GM21526 (cell line): Measurements from ENCODE around the gene SIGLEC14.
"Not testable (repeated sequence)": the region's sequence is repeated elsewhere in the genome, so short reads cannot be mapped to it uniquely, and the experiment has no call there.

Experiments used
- ATAC-seq: cut with Tn5 transposase; IDR thresholded peaks from one replicate; pipeline ENCODE4 v1.9.1; 2021; ENCODE audit warnings: moderate library complexity; ENCODE audit not compliant: unreplicated experiment, low FRiP score

Gene SIGLEC14

DNA sequence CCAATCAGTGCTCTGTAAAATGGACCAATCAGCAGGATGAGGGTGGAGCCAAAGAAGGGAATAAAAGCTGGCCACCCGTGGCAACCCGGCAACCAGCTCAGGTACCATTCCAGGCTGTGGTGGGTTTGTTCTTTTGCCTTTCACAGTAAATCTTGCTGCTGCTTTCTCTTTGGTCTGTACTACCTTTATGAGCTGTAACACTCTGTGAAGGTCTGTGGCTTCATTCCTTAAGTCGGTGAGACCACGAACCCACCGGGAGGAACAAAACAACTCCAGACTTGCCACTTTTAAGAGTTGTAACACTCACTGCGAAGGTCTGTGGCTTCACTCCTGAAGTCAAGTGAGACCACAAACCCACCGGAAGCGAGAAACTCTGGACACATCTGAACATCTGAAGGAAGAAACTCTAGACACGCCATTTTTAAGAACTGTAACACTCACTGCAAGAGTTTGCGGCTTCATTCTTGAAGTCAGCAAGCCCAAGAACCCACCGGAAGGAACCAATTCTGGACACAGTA is 30.0 kb upstream of the SIGLEC14 start:
- no peak for ATAC-seq

DNA sequence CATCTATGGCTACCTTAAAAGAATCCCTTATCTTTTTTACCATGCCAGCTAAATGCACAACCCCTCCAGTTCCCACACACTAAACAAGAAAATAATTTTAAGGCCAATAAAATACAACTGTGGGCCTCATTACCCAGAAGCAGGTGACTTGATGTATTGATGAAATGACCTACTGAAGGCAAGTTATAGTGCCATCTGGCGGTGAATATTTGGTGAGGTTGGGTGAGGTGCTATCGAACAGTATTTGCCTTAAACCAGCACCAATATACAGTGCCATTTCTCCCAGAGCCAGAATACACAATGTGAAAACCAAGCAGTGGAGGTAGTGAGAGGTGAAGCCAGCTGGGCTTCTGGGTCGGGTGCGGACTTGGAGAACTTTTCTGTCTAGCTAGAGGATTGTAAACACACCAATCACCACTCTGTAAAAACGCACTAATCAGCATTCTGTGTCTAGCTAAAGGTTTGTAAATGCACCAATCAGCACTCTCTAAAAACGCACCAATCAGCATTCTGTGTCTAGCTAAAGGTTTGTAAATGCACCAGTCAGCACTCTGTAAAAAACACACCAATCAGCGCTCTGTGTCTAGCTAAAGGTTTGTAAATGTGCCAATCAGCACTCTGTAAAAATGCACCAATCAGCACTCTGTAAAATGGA is 29.4 kb upstream of the SIGLEC14 start:
- ATAC-seq, result not testable (repeated sequence)

DNA sequence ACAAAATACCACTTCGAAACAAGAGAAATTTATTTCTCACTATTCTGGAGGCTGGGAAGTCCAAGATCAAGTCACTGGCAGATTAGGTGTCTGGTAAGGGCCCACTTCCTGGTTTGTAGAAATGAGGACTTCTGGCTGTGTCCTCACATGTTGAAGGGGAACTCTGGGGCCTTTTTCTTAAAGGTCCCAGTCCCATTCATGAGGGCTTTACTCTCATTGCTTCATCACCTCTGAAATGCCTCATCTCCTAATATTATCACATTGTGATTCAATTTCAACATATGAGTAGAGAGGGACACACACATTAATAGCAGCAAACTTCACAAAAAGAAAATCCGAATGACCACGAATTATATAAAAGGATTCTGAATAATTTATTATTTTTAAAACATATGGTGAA is 21.6 kb upstream of the SIGLEC14 start:
- no peak for ATAC-seq

DNA sequence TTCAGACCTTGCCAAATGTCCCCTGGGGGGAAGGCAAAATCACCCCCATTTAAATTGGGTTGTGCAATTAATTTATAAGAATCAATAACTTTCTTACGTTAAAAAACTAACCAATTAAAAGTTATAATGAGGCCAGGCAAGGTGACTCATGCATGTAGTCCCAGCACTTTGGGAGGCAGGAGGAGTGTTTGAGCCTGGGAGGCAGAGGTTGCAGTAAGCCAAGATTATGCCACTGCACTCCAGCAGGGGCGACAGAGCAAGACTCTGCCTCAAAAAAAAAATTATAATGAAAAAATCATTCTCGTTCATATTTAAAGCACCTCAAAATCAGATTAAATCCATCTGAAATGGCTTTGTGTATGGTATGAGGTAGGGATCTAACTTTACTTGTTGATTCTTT is 18.4 kb upstream of the SIGLEC14 start:
- ATAC-seq, result no peak

DNA sequence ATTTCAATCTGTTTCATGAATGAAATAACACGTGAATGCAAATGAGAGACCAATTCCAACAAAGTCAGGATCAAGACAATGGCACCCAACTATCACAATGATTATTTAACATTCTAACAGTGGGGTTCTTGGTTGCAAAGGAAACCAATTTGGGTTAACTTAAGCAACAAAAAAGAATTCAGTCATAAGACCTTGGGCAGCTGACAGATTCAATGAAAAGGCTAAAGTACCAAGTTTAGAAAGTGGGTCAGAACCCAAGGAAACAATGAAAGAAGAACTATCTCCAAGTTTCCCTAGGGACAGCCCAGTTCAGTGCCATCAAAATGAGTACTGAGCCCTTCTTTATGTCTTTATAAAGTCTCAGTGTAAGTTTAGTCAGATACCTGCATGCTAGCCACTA is 17.5 kb upstream of the SIGLEC14 start:
- no peak for ATAC-seq

DNA sequence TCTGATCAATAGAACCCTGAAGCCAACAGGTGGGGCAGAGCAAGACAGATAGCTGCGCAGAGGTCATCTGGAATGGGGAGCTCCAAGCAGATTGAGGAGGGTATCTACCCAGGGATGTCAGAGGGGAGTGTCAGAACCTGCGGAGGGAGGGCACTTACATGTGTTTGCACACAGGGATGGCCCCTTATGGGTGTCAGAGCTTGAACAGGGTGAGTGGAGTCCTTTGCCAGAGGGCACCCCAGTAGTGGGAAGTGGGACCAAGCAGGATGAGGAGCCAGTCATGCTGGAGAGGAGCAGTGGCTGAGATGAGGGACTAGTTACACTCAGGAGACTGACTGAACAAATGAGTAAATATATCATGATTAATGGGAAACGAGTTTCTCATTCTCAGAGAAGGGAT is 17.0 kb upstream of the SIGLEC14 start:
- ATAC-seq, result no peak

DNA sequence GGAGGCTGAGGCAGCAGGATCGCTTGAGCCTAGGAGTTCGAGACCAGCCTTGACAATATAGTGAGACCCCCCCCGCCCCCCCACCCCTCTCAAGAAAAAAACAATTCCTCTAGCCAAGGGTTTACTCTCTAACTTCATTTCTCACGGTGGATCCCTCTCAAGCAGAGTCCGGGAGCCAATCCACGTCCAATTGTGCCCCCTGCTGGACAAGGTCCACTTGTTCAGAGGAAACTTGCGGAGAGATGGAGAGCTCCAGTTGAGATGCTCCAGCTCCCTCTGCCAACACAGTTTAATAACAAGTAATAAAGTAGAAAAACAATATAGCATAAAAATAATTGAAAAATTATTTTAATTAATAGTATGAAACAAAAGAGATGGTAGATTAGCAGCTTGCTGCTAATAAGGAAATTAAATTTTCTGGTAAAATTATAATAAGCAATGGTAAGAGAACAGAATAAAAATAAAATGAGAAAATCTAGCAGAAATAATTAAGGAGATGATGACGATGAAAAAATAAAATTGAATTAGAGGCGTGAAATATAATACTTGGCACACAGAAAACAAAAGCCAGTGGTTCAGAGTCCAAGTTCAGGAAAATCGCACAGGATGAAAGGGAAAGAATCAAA is 14.5 kb upstream of the SIGLEC14 start:
- no peak for ATAC-seq

DNA sequence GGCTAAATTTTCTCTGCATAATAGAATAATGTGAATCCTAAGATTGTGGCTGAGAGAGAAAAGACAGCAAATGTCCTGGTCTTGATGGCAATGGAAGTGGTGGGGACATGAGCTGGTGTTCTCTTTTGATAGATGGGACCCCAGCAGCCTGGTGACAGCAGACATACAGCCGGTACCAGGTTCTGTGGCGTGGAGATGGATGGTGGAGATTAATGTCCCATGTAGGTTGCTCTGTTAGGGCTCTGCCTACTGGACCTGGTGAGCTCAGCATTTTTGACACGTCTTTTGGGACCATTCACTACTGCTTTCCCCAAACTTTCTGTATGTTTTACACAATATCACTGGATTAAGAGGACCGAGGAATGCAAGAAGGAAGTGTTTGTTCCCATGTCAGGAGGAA is 8.2 kb upstream of the SIGLEC14 start:
- no peak for ATAC-seq

DNA sequence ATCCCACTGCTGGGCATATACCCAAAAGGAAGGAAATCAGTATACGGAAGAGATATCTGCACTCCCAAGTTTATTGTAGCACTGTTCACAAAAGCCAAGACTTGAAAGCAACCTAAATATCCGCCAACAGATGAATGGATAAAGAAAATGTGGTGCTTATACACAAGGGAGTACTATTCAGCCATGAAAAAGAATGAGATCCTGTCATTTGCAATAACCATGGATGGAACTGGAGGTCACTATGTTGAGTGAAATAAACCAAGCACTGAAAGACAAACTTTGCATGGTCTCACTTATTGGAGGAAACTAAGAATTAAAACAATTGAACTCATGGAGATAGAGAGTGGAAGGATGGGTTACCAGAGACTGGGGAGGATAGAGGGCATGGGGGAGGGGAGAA is 6.5 kb upstream of the SIGLEC14 start:
- no peak for ATAC-seq

DNA sequence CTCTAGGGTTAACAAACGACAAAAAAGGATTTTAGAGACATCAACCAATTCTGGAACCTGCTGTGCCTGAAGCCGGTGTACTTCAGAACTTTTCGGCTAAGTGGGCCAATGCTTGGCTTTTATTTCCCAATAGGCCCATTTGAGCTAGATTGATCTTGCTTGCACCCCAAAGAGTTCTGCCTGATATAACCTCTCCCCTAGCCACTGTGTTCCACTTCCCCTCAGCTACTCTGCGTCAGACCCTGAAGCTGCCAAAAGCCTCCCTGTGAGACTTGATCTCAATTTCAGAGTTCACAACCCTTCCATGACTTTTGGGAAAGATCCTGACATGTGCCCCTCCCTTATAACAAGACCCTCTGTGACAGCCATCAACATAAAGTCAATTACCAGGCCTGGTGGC is 5.6 kb upstream of the SIGLEC14 start:
- no peak for ATAC-seq

DNA sequence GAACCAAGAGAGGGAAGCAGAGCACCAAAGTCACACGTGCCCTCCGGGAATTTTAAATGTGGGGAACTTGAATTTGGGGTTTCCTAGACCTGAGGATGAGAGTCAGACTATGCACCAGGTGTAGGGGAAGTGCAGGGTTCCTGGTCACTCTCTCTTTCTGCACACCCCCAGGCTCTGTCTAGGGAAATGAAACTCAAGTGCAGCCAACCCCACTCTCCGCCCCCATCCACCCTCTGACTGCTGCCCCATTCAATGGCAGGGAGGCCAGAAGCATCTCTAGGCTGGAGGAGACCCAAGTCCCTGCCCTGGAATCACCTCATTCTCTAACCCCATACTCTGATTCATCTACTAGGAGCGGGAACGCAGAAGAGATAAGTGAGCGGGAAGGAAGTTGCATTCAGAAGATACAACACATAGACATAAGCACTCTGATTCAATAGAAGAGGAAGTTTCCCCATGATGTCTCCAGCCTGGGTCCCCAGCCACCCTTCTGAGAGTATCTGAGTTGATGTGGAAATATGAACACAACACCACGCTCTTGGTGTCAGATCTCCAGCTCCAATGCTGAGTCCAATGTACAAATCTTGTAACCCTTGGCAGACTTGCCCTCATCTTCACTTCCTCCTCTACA is 4.7 kb upstream of the SIGLEC14 start:
- ATAC-seq, result no peak

DNA sequence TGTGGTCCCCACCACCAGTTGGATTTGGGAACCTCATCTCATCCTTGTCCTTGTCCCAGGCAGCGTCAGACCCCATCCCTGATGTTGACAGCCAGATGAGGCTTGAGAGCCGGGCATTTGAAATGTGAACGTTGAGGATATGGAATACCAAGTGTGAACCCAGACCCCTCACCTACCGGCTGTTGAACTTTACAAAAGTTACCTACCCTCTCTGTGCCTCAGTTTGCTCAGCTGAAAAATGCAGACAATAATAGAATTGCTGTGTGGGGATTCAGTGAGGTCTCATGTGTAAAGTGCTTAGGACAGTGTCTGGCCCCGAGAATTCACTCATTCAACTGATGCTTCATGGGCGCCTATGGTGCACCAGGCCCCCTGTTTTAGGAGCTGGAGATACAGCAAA is 693 bp upstream of the SIGLEC14 start:
- no peak for ATAC-seq

DNA sequence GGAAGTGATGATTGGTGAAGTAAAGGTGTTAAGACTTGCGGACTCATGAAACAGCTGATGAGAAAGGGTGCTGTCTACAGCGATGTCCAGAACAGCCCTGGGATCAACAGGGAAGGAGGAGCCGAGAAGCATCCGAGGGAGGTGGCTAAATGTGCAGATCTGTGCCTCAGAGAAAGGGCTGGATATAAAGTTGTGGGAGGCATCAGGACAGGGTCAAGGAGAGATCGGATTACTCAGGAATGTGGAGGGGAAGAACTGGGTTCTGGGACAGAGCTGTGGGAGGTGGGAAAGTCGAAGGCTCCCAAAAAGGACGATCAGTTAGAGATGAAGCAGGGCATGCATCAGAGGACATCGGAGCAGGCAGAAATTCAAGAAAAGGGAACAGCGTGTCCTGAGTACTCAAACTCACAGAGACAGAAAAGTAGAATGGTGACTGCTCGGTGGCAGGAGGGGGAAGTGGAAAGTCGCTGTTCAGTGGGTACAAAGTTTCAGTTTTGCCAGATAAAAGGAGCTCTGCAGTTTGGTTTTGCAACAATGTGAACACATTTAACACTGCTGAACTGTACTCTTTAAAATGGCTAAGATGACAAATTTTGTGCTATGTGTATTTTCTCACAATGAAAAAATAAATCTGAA is 1.9 kb downstream of the SIGLEC14 start:
- no peak for ATAC-seq

DNA sequence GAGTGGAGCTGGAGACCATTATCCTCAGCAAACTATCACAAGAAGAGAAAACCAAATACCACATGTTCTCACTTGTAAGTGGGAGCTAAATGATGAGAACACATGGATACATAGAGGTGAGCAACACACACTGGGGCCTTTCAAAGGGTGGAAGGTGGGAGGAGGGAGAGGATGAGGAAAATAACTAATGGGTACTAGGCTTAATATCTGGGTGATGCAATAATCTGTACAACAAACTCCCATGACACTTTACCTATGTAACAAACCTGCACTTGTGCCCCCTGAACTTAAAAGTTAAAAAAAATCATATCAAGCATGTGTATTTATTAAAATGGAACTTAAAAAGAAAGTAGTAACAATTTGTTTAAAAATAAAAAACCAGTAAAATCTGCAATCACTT is 5.0 kb downstream of the SIGLEC14 start:
- no peak for ATAC-seq

DNA sequence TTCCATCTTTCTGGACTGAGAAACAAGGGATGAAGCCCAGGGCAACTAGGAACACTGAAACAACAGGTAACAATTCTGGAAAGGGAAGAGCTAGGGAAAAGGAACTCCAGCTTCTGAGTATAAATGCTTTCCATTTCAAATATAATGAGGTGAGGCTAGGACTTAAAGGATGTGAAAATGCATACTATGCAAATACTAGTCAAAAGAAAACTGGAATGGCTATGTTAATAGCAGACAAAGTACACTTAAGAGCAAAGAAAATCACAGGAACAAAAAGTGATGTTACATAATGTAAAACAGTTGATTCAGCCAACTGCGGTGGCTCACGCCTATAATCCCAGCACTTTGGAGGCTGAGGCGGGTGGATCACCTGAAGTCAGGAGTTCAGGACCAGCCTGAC is 6.2 kb downstream of the SIGLEC14 start:
- ATAC-seq, result no peak

DNA sequence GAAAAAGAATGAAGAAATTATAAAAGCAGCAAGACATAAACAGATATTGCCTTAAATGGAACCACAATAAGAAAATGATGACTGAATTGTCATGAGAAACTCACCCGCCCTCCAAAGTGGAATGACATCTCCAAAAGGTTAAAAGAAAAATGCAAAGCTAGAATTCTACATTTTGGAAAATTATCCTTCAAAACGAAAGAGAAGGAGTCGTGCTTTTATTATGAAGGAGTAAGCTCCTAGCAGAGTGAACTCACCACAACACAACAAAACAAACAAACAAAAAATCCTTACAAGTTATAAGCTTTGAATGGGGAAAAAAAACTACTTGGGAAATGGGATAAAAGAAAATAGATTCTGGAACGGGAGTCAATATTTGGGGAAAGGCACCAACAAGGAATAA is 6.7 kb downstream of the SIGLEC14 start:
- ATAC-seq, result no peak

DNA sequence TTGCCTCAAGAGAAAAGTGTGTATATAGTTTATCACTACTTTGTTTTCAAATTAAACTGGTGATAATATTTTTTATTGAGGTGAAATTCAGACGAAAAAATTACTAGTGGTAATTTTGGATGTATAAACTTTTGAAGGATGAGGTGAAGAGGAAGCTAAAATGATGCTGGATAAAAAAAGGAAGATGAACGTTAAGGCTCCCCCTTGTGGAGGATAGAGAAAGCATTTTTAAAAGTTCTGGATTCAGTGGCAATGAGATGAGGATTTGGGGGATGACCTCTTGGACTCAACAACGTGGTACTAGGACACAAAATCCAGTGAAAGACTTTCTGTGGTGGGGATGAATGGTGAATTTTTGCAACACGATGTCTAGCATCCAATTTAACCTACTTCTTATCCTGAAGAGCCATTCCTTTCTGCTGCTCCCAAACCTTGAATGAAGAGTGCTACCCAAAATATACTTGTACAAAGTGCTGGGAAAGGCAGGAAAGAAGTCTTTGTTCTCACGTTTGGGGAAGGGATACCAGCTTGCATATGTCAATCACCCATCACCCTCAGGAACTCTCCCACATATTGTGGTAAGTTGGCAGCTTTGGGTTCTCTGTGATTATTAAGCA is 9.2 kb downstream of the SIGLEC14 start:
- no peak for ATAC-seq

DNA sequence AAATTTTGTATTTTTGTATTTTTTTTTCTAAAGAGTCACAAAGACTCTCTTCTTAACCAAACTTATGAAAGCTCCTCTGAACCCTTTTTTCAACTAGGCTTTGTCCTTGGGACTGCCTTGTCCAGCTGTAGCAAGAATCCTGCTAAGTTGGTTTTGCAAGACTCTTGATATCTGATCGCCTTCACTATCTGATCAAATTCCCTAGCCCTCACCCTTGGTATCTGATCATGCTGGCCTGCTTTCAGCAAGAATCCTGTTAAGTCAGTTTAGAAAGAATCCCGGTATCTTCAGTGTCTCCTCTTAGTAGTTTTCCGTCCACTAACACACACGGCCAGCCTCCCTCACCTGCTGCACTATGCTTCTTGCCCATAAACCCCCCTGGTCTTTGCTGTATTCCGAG is 14.5 kb downstream of the SIGLEC14 start:
- ATAC-seq, result no peak

DNA sequence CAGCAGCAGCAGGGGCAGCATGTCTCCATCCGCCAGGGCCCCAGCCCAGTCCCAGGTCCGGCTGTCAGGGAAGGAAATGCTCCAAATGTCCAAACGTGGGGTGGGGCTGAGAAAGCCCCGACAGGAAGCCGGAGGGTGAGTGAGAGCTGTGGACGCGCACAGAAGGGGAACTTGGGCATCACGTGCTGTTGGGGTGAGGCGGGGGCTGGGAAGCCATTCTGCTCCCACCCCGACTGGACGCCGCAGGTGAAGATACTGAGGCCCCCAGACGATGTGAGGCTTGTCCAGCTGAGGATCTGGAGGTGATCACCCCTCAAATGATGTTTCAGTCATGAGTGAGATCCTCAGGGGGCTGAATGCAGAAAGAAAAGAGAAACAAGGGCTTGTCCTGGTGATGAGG is 16.3 kb downstream of the SIGLEC14 start, which contains the start of gene SIGLEC5:
SIGLEC5 (minus strand) TSS at position 87 of the 400 bp plus-strand sequence; CDS start at position 21, 66 bp downstream.
- ATAC-seq, result not testable (repeated sequence)

DNA sequence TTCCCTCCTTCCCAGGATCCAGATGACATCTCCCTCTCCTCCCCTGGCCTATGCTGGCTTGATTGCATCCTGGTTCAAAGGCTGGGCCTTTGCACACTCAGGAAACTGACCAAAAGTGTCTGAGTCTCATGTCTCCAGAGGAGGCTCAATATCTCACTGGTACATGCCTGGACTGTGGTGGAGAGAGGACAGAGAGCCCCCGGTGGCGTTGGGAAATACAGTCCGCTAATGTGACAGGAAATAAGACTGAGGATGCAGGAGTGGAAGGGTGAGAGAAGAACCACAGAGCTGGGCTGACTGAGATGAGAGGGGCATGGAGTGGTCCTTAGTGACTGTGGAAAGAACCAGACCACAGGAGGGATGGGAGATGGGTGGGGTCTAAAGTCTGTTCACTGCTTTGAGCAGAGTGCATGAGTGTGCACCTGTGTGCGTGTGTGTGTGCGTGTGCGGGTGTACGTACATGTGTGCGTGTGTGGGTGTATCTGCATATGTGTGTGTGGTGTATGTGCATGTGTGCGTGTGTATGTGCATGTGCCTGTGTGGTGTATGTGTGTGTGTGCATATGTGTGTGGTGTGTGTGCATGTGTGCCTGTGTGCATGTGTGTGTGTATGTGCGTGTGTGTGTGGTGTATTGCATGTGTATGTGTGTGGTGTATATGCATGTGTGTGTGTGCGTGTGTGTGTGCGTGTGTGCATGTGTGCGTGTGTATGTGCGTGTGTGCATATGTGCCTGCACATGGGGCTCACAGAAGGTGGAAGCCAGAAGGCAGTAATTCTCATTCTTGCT is 18.3 kb downstream of the SIGLEC14 start:
- ATAC-seq, result no peak
